Esophagus squamous epithelium (tissue), 4 donors: Measurements from ENCODE around the gene STIMATE.

Experiments used
- CTCF ChIP-seq, 6 experiments: fragments of 450-650 bp in 4 of 6; fragments of 200-600 bp in 2 of 6; sonication (generic) in 2 of 6; IDR thresholded peaks; one replicate each; pipeline ENCODE4 v1.5.1; 2016 to 2019; ENCODE audit warnings: antibody characterized with exemption in 6 of 6, mild to moderate bottlenecking in 4 of 6, moderate library complexity in 4 of 6
- POLR2A ChIP-seq, 4 donors: fragments of 450-650 bp; IDR thresholded peaks; one replicate each; pipeline ENCODE4 v1.6.1; 2017; ENCODE audit warnings: antibody characterized with exemption in 4 of 4, mild to moderate bottlenecking in 4 of 4, moderate library complexity in 3 of 4

GRCh38 chr3:52790741-52791140, 106.6 kb downstream of the STIMATE start:
- no peak for TF ChIP-seq CTCF (IDR thresholded peaks at IDR 0.05)
- no peak for TF ChIP-seq POLR2A (IDR thresholded peaks at IDR 0.05)
